ENCODE data around the gene SNX30.

DNA sequence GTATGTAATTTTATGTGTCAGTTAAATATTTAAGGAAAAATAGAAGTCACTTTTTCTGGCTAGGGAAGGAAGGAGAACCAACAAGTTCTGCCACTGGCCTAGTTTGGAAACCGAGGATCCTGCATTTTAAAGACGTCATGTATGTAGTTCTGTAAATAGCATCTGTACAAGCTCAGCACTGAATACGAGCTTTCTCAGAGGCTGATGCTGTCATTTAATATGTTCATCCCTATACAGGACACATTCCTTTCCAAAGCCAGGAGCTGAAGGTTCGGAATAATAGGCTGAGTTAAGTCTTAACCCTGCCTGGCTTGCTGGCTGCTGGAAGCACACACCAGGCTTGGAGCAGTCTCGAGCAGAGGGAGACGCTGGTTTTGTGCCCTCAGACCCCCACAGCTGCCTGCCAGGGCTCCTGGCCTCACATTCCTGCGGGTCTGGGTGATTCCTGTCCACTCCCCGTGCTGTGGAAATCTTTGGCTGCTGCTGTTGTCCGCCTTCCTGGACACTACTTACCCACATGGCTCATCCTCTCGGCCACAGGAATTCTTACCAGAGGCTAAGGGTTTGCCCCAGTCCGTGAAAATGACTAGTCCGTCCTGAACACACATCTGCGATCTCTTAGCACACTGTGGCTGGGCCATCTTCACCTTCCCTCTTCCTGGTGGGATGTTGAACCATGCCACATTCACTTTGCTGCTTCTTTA lies 103.5 kb downstream of the SNX30 start:
- TF ChIP-seq EZH2 (IDR thresholded peaks at IDR 0.05; ENCODE audit: borderline replicate concordance, insufficient read depth, low read depth, low read length, poor library complexity, severe bottlenecking) (no peak), CTCF (IDR thresholded peaks at IDR 0.05) (no peak)

Measured in B cell (primary cell).